HepG2 (cell line): ENCODE data around the gene FSCN2. TPM values are rescaled to one million over a fixed set of nuclear protein-coding genes. Genes with fewer than 3 reads are reported as not detected.
A peak's percentile ranks its signal among the peaks of the same experiment; 100 is the strongest.

Experiments
- CHD2 ChIP-seq: IDR thresholded peaks from 2 replicates; pipeline ENCODE4 v1.6.1; 2011; ENCODE audit warnings: low read depth, low read length, improper control_type of control experiment
- ERF ChIP-seq: IDR thresholded peaks from 2 replicates; pipeline ENCODE4 v1.6.1; 2018; ENCODE audit warnings: missing biosample characterization, missing genetic modification reagents
- GLI4 ChIP-seq: sonication (generic); formaldehyde crosslinking; IDR thresholded peaks from 2 replicates; pipeline ENCODE4 v1.5.1; 2020; ENCODE audit warnings: missing genetic modification reagents, mild to moderate bottlenecking, moderate library complexity, borderline replicate concordance
- MIER3 ChIP-seq: IDR thresholded peaks from 2 replicates; pipeline ENCODE4 v1.6.1; 2016; ENCODE audit warnings: missing compliant biosample characterization, borderline replicate concordance
- NAIF1 ChIP-seq: sonication (generic); formaldehyde crosslinking; IDR thresholded peaks from 2 replicates; pipeline ENCODE4 v1.5.0; 2020; ENCODE audit warnings: mild to moderate bottlenecking, missing genetic modification reagents, borderline replicate concordance
- ZBTB21 ChIP-seq: sonication (generic); formaldehyde crosslinking; IDR thresholded peaks from 2 replicates; pipeline ENCODE4 v1.4.0; 2020; ENCODE audit warnings: missing genetic modification reagents
- ZNF331 ChIP-seq: sonication (generic); formaldehyde crosslinking; IDR thresholded peaks from 2 replicates; pipeline ENCODE4 v1.4.0; 2020; ENCODE audit warnings: missing genetic modification reagents
- ZNF367 ChIP-seq: sonication (generic); formaldehyde crosslinking; IDR thresholded peaks from 2 replicates; pipeline ENCODE4 v1.4.0; 2020; ENCODE audit warnings: missing genetic modification reagents, borderline replicate concordance
- ZNF430 ChIP-seq: sonication (generic); formaldehyde crosslinking; IDR thresholded peaks from 2 replicates; pipeline ENCODE4 v1.9.0; 2021; ENCODE audit warnings: mild to moderate bottlenecking, missing genetic modification reagents
- polyA plus RNA-seq, 8 experiments: library from polyadenylated mRNA; depleted of rRNA in 3 of 8; stranded (reverse) in 7 of 8; unstranded in 1 of 8; fragments of >200 nt; fragmentation: Illumina TruSeq in 4 of 8; extraction: Trizol in 4 of 8; gene quantifications; 2 replicates each; pipeline versions ENCODE4 v1.2.1 to v1.2.3, GENCODE V29; 2011 to 2016; ENCODE audit warnings: low read depth in 4 of 8, missing spikeins in 1 of 8, mixed read lengths in 1 of 8; ENCODE audit not compliant: insufficient read depth in 1 of 8
- total RNA-seq, 5 experiments: library from RNA; depleted of rRNA; stranded (reverse); fragments of >200 nt; fragmentation: Illumina TruSeq; extraction: Trizol; gene quantifications; 2 replicates each; pipeline ENCODE4 v1.2.3, GENCODE V29; 2016; ENCODE audit warnings: low read depth in 1 of 5
- TF ChIP-seq, protein P1 (sequence below): sonication (generic); formaldehyde crosslinking; IDR thresholded peaks from 2 replicates; pipeline ENCODE4 v1.4.0; 2020; ENCODE audit warnings: missing genetic modification reagents
- TF ChIP-seq, protein P2 (sequence below): sonication (generic); formaldehyde crosslinking; IDR thresholded peaks from 2 replicates; pipeline ENCODE4 v1.5.1; 2020; ENCODE audit warnings: missing genetic modification reagents, mild to moderate bottlenecking, borderline replicate concordance
- TF ChIP-seq, protein P3 (sequence below): sonication (generic); formaldehyde crosslinking; IDR thresholded peaks from 2 replicates; pipeline ENCODE4 v1.5.1; 2020; ENCODE audit warnings: mild to moderate bottlenecking, missing genetic modification reagents, borderline replicate concordance
- TF ChIP-seq, protein P4 (sequence below), 2 experiments: sonication (generic) in 1 of 2; formaldehyde crosslinking in 1 of 2; IDR thresholded peaks; 2 replicates each; pipeline versions ENCODE4 v1.5.1 to v1.6.1; 2011 to 2020; ENCODE audit warnings: borderline replicate concordance in 1 of 2, low read depth in 1 of 2, low read length in 1 of 2, mild to moderate bottlenecking in 1 of 2, missing genetic modification reagents in 1 of 2, moderate library complexity in 1 of 2

FSCN2 gene
- total and polyA plus RNA-seq, 2 of the 13 experiments (the other 11 are each of a cell fraction or from before 2014, with no cell fraction given), result 0.09 TPM; not detected in 1

DNA sequence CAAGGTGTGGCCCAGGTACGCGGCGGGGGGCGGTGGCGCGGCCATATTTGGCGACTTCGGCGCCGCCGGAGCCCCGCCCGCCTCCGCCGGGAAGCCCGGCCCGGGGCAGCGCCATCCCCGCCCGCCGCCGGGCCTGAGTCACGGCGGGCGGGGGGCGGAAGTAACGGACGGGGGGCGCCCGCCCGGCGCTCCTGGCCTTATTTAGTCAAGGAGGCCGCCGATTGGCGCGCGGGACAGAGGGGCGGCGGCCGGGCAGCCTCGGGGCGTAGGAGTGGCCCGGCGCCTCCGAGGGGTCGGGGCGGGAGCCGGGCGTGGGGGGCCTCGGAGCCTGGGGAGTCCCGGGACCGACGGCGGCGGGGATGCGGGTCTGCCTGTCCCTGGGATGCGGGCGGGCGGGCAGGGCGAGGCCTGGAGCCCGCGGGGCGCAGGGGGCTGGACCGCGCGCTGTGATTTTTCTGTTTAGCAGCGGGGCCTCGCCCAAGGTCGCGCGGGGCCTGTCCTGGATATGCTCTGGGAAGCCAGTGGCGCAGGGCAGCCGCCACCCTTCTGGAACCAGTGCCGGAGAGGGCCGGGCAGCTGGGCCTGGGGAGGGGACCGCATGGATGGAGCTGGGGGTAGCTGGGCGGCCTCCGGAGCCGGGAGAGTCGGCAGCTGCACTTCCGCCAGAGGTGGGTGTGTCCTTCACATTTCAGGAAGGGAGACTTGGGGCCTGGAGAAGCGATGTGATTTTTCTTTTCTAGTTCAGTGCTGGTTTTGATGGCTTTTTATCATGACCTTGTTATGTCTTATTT, 13.2 kb upstream of the FSCN2 start (continued):
- TF ChIP-seq, protein P1, sequence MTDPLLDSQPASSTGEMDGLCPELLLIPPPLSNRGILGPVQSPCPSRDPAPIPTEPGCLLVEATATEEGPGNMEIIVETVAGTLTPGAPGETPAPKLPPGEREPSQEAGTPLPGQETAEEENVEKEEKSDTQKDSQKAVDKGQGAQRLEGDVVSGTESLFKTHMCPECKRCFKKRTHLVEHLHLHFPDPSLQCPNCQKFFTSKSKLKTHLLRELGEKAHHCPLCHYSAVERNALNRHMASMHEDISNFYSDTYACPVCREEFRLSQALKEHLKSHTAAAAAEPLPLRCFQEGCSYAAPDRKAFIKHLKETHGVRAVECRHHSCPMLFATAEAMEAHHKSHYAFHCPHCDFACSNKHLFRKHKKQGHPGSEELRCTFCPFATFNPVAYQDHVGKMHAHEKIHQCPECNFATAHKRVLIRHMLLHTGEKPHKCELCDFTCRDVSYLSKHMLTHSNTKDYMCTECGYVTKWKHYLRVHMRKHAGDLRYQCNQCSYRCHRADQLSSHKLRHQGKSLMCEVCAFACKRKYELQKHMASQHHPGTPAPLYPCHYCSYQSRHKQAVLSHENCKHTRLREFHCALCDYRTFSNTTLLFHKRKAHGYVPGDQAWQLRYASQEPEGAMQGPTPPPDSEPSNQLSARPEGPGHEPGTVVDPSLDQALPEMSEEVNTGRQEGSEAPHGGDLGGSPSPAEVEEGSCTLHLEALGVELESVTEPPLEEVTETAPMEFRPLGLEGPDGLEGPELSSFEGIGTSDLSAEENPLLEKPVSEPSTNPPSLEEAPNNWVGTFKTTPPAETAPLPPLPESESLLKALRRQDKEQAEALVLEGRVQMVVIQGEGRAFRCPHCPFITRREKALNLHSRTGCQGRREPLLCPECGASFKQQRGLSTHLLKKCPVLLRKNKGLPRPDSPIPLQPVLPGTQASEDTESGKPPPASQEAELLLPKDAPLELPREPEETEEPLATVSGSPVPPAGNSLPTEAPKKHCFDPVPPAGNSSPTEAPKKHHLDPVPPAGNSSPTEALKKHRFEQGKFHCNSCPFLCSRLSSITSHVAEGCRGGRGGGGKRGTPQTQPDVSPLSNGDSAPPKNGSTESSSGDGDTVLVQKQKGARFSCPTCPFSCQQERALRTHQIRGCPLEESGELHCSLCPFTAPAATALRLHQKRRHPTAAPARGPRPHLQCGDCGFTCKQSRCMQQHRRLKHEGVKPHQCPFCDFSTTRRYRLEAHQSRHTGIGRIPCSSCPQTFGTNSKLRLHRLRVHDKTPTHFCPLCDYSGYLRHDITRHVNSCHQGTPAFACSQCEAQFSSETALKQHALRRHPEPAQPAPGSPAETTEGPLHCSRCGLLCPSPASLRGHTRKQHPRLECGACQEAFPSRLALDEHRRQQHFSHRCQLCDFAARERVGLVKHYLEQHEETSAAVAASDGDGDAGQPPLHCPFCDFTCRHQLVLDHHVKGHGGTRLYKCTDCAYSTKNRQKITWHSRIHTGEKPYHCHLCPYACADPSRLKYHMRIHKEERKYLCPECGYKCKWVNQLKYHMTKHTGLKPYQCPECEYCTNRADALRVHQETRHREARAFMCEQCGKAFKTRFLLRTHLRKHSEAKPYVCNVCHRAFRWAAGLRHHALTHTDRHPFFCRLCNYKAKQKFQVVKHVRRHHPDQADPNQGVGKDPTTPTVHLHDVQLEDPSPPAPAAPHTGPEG (CRISPR knock-in tag), result peak; percentile 96
- no peak for TF ChIP-seq ZNF331 (CRISPR knock-in tag)
- no peak for TF ChIP-seq CHD2
- TF ChIP-seq ERF (CRISPR knock-in tag), result peak; percentile 73; the same call in 1 of the 2 replicates
- TF ChIP-seq, protein P2, sequence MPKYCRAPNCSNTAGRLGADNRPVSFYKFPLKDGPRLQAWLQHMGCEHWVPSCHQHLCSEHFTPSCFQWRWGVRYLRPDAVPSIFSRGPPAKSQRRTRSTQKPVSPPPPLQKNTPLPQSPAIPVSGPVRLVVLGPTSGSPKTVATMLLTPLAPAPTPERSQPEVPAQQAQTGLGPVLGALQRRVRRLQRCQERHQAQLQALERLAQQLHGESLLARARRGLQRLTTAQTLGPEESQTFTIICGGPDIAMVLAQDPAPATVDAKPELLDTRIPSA, result no peak
- TF ChIP-seq MIER3, result no peak
- TF ChIP-seq, protein P3, sequence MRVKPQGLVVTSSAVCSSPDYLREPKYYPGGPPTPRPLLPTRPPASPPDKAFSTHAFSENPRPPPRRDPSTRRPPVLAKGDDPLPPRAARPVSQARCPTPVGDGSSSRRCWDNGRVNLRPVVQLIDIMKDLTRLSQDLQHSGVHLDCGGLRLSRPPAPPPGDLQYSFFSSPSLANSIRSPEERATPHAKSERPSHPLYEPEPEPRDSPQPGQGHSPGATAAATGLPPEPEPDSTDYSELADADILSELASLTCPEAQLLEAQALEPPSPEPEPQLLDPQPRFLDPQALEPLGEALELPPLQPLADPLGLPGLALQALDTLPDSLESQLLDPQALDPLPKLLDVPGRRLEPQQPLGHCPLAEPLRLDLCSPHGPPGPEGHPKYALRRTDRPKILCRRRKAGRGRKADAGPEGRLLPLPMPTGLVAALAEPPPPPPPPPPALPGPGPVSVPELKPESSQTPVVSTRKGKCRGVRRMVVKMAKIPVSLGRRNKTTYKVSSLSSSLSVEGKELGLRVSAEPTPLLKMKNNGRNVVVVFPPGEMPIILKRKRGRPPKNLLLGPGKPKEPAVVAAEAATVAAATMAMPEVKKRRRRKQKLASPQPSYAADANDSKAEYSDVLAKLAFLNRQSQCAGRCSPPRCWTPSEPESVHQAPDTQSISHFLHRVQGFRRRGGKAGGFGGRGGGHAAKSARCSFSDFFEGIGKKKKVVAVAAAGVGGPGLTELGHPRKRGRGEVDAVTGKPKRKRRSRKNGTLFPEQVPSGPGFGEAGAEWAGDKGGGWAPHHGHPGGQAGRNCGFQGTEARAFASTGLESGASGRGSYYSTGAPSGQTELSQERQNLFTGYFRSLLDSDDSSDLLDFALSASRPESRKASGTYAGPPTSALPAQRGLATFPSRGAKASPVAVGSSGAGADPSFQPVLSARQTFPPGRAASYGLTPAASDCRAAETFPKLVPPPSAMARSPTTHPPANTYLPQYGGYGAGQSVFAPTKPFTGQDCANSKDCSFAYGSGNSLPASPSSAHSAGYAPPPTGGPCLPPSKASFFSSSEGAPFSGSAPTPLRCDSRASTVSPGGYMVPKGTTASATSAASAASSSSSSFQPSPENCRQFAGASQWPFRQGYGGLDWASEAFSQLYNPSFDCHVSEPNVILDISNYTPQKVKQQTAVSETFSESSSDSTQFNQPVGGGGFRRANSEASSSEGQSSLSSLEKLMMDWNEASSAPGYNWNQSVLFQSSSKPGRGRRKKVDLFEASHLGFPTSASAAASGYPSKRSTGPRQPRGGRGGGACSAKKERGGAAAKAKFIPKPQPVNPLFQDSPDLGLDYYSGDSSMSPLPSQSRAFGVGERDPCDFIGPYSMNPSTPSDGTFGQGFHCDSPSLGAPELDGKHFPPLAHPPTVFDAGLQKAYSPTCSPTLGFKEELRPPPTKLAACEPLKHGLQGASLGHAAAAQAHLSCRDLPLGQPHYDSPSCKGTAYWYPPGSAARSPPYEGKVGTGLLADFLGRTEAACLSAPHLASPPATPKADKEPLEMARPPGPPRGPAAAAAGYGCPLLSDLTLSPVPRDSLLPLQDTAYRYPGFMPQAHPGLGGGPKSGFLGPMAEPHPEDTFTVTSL (CRISPR knock-in tag), result peak; percentile 44; the same call in 1 of the 2 replicates
- TF ChIP-seq NAIF1 (CRISPR knock-in tag), result no peak
- TF ChIP-seq, protein P4, sequence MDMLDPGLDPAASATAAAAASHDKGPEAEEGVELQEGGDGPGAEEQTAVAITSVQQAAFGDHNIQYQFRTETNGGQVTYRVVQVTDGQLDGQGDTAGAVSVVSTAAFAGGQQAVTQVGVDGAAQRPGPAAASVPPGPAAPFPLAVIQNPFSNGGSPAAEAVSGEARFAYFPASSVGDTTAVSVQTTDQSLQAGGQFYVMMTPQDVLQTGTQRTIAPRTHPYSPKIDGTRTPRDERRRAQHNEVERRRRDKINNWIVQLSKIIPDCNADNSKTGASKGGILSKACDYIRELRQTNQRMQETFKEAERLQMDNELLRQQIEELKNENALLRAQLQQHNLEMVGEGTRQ (IDR thresholded peaks at IDR 0.05; ENCODE audit: low read depth, low read length), result no peak
- TF ChIP-seq, protein P4 (CRISPR knock-in tag; IDR thresholded peaks at IDR 0.05; ENCODE audit: borderline replicate concordance), result no peak
- 0 out of 2 replicates have a peak, but pooled peaks have one; percentile 63 for TF ChIP-seq GLI4 (CRISPR knock-in tag)
- TF ChIP-seq ZNF367, result no peak
- no peak; the same call in none of the 2 replicates for TF ChIP-seq ZNF430
- TF ChIP-seq ZBTB21, result no peak
